ENCODE data around the gene COL18A1.

The COL18A1 gene

GRCh38 chr21:45387506-45387905 lies 17.5 kb upstream of the COL18A1 start:
- Histone ChIP-seq H4K20me1 (ENCODE audit: insufficient read depth, low read length) (peaks cover 13% of the 10 kb centered on the region), H3K36me3 (ENCODE audit: insufficient read depth, low read length) (no peaks in the 10 kb centered on the region), H3K79me2 (ENCODE audit: insufficient read depth, low read length) (no peaks in the 10 kb centered on the region), H3K9me3 (ENCODE audit: insufficient read depth, low read length, severe bottlenecking) (no peaks in the 10 kb centered on the region), H3K9ac (ENCODE audit: low read depth, low read length) (no peak overlapping the region), H3K27ac (ENCODE audit: low read length) (no peak overlapping the region), H2AFZ (ENCODE audit: low read depth, low read length) (no peak overlapping the region), H3K4me2 (ENCODE audit: insufficient read depth, low read length) (no peak overlapping the region), H3K27me3 (ENCODE audit: insufficient read depth, low read length, poor library complexity) (peaks cover 15% of the 10 kb centered on the region), H3K4me3 (ENCODE audit: low read depth in 1 of 2, low read length in 2 of 2) (no peak overlapping the region), H3K4me1 (ENCODE audit: insufficient read depth, low read length) (no peaks in the 10 kb centered on the region)
- no peak for DNase-seq
- TF ChIP-seq EZH2 (IDR thresholded peaks at IDR 0.05; ENCODE audit: borderline replicate concordance, low read depth, low read length, severe bottlenecking) (no peak), CTCF (IDR thresholded peaks at IDR 0.05; ENCODE audit: borderline replicate concordance, extremely low read depth, low read length, poor library complexity, severe bottlenecking) (no peak)
- no peak for ATAC-seq (ENCODE audit: insufficient read depth, low read depth)

- TF ChIP-seq CTCF (IDR thresholded peaks at IDR 0.05; ENCODE audit: borderline replicate concordance, extremely low read depth, low read length, poor library complexity, severe bottlenecking) (no peak), EZH2 (IDR thresholded peaks at IDR 0.05; ENCODE audit: borderline replicate concordance, low read depth, low read length, severe bottlenecking) (no peak)
- H3K9ac ChIP-seq (ENCODE audit: low read depth, low read length), result no peak overlapping the region
- no peaks in the 10 kb centered on the region for H3K36me3 ChIP-seq (ENCODE audit: insufficient read depth, low read length)
- peaks cover 13% of the 10 kb centered on the region for H4K20me1 ChIP-seq (ENCODE audit: insufficient read depth, low read length)
- no peak overlapping the region for H3K27ac ChIP-seq (ENCODE audit: low read length)
- H3K4me1 ChIP-seq (ENCODE audit: insufficient read depth, low read length), result no peaks in the 10 kb centered on the region
- no peak overlapping the region for H3K4me2 ChIP-seq (ENCODE audit: insufficient read depth, low read length)
- H3K9me3 ChIP-seq (ENCODE audit: insufficient read depth, low read length, severe bottlenecking), result no peaks in the 10 kb centered on the region
- no peak for ATAC-seq (ENCODE audit: insufficient read depth, low read depth)
- no peak overlapping the region for H2AFZ ChIP-seq (ENCODE audit: low read depth, low read length)
- DNase-seq, result no peak
- peaks cover 15% of the 10 kb centered on the region for H3K27me3 ChIP-seq (ENCODE audit: insufficient read depth, low read length, poor library complexity)
- H3K79me2 ChIP-seq (ENCODE audit: insufficient read depth, low read length), result no peaks in the 10 kb centered on the region
- no peak overlapping the region for H3K4me3 ChIP-seq (ENCODE audit: low read depth in 1 of 2, low read length in 2 of 2)
These were observed 16.9 kb upstream of the COL18A1 start for GRCh38 chr21:45388011-45388521.

GRCh38 chr21:45388611-45389296 lies 16.2 kb upstream of the COL18A1 start:
- H3K4me2 ChIP-seq (ENCODE audit: insufficient read depth, low read length), result no peak overlapping the region
- TF ChIP-seq EZH2 (IDR thresholded peaks at IDR 0.05; ENCODE audit: borderline replicate concordance, low read depth, low read length, severe bottlenecking), result no peak
- no peak for TF ChIP-seq CTCF (IDR thresholded peaks at IDR 0.05; ENCODE audit: borderline replicate concordance, extremely low read depth, low read length, poor library complexity, severe bottlenecking)
- ATAC-seq (ENCODE audit: insufficient read depth, low read depth), result no peak

More at GRCh38 chr21:45388611-45389296, 16.2 kb upstream of the COL18A1 start:
- Histone ChIP-seq H4K20me1 (ENCODE audit: insufficient read depth, low read length) (peaks cover 13% of the 10 kb centered on the region), H3K27me3 (ENCODE audit: insufficient read depth, low read length, poor library complexity) (peaks cover 15% of the 10 kb centered on the region), H2AFZ (ENCODE audit: low read depth, low read length) (no peak overlapping the region), H3K4me3 (ENCODE audit: low read depth in 1 of 2, low read length in 2 of 2) (no peak overlapping the region), H3K9ac (ENCODE audit: low read depth, low read length) (no peak overlapping the region), H3K36me3 (ENCODE audit: insufficient read depth, low read length) (no peaks in the 10 kb centered on the region), H3K27ac (ENCODE audit: low read length) (no peak overlapping the region), H3K9me3 (ENCODE audit: insufficient read depth, low read length, severe bottlenecking) (no peaks in the 10 kb centered on the region), H3K4me1 (ENCODE audit: insufficient read depth, low read length) (no peaks in the 10 kb centered on the region), H3K79me2 (ENCODE audit: insufficient read depth, low read length) (no peaks in the 10 kb centered on the region)
- DNase-seq, result no peak
